MM.1S (cell line): ENCODE data around the gene RBM17.

Source experiments
- EZH2 ChIP-seq: fragments of 300-600 bp; sonication (generic); optimal IDR thresholded peaks from 2 replicates; pipeline ENCODE3; 2017; ENCODE audit warnings: low read depth, mild to moderate bottlenecking, antibody characterized with exemption, low read length, mixed read lengths
- EZH2phosphoT487 ChIP-seq: fragments of 300-600 bp; sonication (generic); IDR thresholded peaks from 2 replicates; pipeline ENCODE4 v1.6.1; 2018; ENCODE audit warnings: antibody characterized with exemption, low read length
- TF ChIP-seq, protein P1 (sequence below): fragments of 300-600 bp; sonication (generic); IDR thresholded peaks from 2 replicates; pipeline ENCODE4 v1.5.1; 2016; ENCODE audit warnings: antibody characterized with exemption, low read length, mixed read lengths

DNA sequence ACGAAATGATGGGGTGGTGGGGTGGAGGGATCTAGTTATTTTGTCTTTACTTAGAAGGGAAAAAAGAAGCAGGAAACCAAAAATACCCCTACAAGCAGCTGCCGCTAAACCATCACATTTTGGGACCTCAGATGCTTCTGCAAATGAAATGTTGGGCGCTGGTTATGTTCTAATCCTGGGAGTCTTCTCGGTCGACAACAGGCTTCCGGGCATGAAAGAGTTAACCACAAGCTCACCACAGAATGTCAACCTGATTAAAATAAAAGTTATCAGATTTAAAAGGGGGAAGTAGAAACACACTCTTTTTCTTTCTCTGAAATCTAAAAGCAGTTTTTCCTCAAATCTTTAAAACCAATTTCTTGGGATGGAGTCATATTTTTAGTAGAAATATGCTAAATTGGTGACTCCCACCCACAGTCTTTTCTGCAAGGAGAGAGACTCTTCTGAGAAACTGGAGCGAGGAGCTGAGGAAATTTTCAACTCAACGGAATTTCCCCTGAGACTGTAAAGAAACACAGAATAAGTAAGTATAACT is 43.5 kb upstream of the RBM17 start:
- TF ChIP-seq, protein P1, sequence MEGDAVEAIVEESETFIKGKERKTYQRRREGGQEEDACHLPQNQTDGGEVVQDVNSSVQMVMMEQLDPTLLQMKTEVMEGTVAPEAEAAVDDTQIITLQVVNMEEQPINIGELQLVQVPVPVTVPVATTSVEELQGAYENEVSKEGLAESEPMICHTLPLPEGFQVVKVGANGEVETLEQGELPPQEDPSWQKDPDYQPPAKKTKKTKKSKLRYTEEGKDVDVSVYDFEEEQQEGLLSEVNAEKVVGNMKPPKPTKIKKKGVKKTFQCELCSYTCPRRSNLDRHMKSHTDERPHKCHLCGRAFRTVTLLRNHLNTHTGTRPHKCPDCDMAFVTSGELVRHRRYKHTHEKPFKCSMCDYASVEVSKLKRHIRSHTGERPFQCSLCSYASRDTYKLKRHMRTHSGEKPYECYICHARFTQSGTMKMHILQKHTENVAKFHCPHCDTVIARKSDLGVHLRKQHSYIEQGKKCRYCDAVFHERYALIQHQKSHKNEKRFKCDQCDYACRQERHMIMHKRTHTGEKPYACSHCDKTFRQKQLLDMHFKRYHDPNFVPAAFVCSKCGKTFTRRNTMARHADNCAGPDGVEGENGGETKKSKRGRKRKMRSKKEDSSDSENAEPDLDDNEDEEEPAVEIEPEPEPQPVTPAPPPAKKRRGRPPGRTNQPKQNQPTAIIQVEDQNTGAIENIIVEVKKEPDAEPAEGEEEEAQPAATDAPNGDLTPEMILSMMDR = no peak
- TF ChIP-seq EZH2 (no peak), EZH2phosphoT487 (no peak)
